HG03571 (cell line): ENCODE data around the gene CDH4.

Experiments
- ATAC-seq: cut with Tn5 transposase; IDR thresholded peaks from one replicate; pipeline ENCODE4 v1.9.1; 2021; ENCODE audit not compliant: unreplicated experiment

The CDH4 gene

DNA sequence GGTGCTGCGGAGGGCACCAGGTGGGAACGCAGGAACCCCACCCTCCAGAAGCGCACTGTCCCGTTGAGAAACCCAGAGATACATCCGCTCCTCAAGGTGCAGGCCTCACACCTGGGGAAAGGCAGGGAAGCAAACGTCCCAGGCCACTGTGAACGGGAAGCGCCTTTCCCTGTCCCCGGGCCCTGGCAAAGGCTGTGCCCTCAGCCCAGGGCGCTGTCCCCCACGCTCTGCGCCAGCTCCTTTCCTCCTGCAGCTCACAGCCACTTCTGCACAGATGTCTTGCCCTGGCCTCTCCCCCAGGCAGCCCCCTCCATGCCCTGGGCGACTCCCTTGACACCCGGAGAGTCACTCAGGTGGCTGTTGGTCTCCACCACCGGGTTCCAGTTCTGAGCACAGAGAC, 609.8 kb downstream of the CDH4 start:
- no peak for ATAC-seq

DNA sequence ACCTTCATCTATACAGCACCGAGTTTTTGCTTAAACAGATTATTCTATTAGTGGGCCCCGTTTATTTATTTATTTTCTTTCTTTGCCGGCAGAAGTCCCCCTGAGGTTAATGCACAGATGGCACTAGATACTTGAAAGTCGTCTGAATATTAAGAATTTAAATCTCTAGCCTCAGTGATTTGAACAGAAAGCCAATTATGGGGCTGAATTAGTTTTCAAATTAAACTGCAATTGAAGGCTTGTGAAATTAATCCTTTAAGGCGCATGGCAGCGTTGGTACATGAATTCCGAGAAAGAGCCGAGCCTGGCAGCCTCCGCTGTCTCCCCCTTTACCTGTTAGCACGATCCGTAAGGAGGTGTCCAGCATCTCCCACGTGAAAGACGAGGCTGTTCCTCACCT, 610.8 kb downstream of the CDH4 start:
- ATAC-seq = no peak

DNA sequence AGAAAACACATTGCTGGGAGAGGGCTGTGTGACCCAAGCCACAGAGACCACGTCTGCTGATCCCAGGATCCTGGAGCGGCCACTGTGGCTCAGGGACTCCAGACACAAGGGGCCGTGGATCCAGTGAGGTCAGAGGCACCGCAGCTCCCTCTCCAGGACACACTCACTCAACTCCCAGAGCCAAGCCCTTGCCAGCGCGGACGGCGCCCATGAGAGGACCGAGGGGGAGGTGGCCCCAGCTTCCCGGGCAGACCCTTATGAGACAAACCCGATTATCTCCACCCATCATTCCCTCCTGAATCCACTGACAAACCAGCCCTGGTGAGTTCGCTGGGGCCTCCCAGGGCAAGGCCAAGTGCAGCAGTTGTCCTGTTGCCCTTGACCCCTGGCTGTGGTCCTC, 612.4 kb downstream of the CDH4 start:
- no peak for ATAC-seq

DNA sequence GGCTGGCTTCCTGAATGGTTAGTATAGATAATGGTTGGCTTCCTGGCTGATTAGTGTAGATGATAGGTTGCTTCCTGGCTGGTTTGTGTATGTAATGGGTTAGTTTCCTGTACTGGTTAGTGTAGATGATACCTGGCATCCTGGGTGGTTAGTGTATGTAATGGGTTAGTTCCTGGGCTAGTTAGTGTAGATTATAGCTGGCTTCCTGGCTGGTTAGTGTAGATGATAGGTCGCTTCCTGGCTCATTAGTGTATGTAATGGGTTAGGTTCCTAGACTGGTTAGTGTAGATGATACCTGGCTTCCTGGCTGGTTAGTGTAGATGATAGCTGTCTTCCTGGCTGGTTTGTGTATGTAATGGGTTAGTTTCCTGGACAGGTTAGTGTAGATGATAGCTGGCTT, 613.3 kb downstream of the CDH4 start:
- ATAC-seq = no peak

DNA sequence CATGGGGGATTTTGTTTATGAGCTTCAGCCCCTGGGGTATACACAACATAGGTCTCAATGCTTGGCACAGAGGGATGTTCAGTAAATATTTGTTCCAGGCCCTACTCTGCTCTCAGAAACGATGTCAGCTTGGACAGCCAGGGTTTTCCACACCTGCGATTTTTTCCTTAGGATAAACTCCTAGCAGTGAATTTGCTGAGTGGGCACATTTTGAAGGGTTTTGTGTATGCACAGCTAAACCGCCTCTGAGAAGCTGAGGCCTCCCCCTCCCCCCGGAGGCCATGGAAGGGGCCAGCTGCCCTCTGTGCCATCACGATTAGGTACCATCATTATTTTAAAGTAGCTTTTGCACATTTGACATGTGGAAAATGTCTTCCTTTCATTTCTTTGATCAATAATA, 614.1 kb downstream of the CDH4 start:
- no peak for ATAC-seq

DNA sequence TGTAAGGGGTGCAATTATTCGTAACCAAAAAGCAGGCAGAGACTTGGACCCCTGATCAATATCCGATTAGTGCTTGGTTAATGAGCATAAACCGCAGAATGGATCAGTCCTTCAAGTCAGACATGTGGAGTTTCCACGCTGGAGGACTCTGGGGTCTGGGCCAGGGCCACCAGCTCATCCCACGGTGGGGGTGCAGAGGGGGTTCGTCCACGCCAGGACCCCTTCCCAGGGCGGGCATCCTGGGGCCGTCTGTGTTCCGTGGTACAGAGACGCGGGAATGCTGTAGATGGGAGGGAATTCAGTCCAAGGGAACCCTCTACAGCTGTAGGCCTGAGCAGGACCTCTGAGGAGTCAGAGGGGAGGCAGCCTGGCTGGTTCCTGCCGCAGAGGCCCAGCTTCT, 615.9 kb downstream of the CDH4 start:
- ATAC-seq = no peak

DNA sequence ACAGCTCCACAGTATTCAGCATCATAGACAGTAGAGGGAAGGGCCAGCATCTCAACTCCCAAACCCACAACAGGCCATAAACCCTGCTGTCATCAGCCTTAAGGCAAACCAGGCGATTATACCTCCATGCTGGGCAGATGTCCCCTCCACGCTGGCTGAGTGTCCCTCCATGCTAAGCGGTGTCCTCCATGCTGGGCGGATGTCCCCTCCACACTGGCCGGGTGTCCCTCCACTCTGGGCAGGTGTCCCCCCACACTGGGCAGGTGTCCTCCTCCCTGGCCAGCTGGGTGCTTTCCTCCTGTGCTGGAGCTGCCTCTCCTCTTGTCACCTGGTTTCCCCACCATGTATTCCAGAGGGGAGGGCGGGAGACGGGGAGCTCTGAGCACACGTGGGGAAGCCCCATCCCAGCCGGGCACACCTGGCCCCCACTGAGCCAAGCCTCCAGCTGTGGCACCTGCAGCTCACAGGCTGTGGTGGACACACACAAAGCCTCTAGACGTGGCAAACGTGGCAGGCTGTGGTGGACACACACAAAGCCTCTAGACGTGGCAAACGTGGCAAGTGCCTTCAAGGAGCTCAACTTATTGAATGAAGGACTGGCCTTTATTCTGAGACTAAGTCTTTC, 616.5 kb downstream of the CDH4 start:
- no peak for ATAC-seq

DNA sequence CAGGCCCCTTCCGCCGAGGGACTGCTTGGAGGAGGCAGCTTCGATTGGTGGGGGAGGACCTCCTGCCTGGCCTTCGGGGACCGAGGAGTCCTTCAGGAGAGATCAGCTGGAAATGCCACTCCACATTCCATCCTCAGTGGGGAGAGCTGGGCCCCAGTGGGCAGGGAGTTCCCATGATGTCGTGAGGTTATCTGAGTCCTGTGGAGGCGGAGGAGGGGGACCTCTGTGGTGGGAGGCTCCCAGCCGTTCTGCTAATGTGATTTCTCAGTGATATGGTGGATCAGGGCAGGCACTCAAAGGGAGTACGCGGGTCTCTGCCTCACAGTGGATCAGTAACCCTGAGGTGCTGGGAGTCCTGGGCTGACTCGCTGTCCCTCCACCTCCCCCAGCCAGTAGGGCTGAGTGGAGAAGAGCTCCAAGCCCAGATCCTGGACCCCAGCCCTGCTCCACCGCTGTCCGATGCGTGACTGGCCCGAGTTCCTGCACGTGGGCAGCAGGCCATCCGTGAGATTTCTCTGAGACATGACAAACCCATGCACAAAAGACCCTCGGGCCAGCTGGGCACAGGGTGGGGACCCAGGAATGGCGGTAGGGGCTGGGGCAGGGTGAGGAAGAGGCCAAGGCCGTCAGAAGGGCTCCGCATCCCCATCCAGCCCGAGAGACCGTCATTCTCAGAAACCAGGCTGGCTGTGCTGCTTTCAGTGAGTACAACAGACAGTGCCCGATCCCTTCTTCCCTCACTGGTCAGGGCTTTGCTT, 617.9 kb downstream of the CDH4 start:
- ATAC-seq = no peak

DNA sequence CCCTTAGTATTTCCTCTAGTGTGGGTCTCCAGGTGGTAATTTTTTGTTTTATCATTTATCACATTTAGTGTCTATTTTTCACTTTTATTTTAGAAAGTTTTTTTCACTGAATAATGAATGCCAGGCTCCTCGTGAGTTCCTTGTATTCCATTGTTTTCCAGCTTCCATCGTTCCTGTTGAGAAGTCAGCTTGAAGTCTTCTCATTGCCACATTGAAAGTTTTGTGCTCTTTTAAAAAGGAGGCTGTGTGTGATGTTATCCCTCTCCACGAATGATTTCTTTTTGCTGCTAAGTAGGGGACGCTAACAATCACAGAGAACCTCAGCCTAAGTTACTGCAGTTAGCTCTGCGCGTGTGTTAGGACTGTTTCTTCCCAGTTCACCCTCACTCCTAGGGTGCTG, 619.1 kb downstream of the CDH4 start:
- no peak for ATAC-seq

DNA sequence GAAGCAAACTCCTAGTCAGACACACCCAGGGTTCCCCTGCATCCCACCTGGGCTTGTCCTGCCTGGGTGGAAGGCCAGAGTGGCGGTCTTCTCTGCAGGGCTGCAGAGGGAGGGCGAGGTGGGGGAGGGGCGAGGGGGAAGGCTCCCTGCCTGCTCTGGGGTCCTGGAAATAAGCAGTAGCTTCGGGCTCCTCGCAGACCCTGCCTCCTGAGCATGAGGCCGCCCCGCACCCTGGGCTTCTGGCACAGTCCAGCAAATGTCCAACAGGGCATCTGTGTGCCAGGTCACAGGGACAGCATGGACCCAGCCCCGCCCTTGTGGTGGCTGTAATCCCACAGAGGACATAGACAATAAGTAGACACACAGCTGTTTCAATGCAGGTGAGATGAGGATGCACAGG, 619.9 kb downstream of the CDH4 start:
- no peak for ATAC-seq

DNA sequence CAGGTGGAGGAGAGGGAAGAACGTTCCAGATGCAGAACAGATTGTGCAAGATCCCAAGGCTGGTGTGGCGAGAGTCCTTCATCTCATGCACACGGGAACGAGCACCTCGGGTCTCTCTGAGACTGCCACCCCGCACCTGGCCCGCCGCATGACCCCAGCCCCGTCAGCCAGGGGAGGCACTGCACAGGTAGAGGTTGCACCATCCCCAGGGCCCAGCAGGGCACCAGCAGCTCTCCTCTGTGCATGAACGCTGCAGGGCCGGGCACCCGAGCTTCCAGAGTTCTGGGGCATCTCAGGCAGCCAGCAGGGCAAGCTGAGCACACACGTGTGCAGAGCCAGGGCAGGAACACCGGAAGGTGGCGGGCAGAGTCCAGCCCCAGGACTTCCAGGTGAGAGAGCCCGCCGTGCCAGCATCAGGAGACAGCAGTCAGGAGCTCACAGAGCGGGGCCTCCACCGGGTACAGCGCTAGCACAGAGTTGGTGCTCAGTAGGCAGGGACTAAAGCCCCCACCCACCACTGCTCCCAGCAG, 620.4 kb downstream of the CDH4 start:
- ATAC-seq = no peak

DNA sequence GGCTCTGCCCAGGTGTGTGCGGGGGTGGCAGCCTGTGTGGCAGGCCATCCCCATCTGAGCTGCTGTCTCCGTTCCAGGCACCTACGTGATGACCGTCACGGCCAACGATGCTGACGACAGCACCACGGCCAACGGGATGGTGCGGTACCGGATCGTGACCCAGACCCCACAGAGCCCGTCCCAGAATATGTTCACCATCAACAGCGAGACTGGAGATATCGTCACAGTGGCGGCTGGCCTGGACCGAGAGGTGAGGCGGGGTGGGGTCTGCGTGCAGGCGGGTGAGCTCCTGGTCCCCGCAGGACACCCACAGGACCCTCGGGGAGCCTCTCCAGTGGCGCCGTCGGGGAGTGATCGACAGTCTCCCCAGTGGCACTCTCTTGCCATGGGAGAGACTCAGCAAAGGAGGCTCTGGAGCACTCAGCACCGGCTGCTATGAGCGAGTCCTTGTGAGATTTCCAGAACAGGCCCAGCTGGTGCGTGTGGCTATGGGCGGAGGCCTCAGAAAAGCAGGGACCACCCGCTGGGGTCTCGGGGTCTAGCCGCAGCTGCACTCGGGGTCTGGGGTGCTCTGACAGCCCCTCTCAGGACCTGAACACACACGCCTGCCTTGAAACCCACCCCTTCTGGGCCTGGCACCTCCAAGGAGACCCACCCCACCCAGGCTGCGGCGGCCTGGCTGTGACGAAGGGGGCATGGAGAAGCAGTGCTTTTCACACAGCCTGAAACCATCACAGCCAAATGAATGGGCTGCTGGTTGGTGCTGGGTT, 621.8 kb downstream of the CDH4 start:
- ATAC-seq = no peak

DNA sequence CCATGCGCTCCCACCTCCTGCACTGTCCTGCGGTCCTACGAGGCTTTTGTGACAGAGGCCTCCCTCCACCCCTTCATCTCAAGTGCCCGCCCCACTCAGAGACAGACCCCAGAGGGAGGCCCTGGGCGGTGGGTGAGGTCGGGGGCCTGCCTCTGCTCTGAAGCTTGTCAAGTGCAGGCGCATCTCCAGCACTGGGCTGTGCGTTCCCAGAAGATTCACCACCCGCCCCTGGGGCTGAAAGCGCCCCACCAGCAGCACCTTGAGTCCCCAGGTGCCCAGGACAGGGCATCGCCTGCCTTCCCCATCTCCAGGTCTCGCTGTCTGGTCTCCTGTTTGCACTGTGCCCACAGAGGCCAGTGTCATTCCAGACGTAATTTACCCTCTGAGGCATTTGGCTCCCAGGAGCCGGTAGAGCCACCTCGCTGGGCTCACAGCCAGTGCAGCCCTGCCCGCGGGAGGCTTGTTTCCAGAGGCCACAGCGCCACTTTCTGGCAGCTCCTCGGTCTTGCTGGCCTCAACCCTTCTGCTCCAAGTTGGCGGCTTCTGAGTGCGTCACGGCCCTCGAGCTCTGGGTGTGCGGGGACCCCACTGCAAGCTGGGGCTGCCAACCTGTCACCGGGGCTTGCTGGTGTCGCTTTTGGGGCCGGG, 622.5 kb downstream of the CDH4 start:
- no peak for ATAC-seq

DNA sequence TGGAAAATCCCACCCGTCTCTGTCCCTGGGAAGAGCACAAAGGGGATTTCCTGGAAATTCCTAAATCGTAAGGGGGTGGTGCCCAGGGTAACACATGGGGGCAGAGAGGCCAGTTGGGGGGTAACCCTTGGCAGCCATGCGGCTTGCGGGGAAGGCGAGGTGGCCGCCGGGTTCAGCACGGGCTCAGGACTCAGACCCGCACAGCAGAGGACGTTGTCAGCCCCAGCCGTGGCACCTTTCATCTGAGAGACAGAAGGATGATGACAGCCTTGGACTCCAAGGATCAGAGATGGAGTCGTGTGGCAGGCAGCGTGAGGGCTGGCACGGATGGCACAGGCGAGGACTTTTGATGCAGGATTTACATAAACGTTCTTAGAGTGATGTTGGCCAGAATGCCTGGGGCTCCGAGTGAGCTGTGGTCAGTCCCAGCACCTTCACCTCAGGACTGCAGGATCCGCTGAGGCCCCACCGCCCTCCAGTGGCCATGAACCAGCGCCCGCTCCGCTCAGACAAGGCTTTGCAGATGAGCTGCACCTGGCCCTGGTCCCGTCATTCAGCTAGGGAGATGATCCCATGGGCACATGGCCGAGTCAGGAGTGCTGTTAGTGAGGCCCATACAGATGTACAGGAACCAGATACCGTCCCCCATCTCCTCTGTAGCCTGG, 623.3 kb downstream of the CDH4 start:
- no peak for ATAC-seq

DNA sequence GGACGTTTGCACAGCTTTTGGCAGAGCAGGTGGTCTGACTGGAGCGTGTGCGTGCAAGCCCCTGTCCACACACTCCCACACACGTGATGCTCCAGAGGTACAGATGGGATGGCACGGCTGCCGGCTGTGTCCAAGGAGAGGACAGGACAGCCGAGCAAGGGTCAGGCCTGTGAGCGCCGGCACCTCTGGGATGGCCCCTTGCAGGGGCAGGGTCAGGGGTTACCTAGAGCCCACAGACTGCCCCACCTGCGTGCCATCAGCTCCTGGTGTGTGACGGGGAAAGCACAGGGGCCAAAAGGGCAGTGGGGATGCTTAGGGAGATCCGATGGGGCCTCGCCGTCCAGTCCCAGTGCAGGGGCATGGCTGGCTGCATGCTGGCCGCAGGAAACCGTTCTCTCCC, 623.9 kb downstream of the CDH4 start:
- no peak for ATAC-seq

DNA sequence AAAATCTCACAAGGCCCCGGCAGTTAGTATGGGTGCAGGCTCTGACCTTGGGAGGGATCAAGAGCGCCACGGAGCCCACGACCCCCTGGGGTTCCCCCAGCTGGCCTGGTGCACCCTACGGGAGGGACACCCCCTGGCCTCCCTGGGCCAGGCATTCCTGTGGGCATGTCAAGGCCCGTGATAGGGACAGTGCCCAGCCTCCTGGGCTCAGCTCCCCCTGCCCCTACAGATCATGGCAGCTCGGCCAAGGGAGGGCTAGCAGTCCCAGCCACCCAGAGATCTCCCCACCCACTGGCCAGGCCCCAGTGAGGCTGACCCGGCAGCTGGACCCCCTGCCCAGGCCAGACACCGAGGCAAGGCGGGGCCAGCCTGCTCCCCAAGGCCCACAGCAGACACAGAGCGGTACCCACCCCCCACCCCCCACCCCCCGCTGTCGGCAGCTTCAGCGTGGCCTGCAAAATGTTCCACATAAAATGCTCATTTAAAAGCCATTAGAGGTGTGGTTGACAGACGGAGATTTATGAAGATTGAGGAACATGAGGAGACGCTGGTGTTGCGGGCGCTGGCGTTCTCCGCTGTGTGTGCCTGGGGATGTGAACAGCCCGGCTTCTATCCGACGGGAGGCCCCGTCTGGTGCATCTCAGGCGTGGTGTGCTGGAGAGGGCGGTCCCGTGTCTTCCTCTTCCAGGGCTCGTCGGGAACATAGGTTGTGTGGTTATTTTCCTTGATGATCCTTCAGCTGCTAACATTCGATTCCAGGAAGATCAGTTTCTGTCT, 625.1 kb downstream of the CDH4 start:
- no peak for ATAC-seq

DNA sequence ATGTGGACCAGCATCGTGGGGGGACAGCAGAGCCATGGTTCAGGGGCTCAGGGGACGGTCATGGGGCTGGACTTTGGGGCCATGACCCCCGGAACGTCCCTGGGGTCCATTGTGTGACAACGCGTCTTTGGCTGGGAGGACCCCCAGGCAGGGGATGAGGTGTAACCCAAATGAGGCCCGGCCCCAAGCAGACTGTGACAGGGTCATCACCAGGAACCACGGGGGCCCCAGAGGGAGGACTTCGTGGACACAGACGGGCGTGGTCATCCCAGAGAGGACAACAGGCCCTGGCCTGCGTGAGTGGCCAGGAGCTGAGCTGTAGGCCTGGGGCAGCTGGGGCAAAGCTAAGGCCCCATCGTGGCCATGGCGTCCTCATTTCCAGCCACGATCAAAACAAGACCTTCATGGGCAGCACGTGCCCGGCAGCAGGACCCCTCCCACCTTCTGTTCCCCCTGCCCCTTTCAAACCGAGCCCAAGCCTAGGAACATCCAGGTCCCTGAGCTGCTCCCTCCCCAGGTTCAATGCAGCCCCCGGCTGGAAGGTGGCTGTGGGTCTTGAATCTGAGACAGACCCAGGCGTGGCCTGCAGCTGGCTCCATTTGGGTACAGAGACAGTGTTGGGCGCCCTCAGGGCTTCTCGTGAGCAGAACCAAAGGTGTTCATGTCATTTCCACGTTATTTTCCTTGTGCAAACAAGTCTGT, 625.9 kb downstream of the CDH4 start:
- ATAC-seq = no peak

DNA sequence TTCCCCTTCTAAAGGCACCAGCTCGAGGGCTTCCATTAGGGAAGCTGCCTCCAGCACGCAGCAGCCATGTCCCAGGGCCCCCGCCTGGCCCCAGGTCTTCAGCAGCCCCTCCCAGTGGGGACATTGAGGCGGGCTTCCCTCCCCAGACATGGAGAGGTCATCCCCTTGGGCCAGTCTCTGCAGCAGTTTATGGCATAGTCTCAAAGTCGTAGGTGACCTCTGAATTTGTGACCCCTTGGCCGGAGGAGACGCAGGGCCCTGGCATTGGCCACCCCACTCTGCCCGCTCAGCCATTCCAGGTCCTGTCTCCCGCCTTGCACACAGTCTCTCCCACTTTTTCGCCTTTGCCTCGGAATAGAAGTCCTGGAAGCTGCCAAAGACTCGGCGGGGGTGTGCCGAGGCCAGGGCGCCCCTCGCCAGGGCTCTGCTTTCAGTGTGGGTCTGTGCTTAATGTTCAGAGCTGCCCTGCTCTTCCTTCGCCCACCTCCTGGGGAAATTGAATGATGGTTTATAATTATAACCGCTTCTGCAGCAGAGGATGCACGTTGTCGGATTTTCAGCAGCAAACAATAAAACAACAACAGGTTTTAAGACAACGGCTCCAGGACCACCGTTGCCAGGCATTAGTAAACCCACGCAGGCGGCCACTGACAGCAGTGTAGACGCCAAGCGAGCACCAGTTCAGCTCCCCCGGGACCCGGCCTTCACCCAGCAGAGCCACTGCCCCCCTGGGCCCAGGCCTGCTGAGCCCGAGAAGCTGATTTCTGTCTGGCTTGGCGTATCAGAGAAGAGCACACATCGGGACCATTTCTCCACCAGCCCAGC, 626.6 kb downstream of the CDH4 start:
- no peak for ATAC-seq

DNA sequence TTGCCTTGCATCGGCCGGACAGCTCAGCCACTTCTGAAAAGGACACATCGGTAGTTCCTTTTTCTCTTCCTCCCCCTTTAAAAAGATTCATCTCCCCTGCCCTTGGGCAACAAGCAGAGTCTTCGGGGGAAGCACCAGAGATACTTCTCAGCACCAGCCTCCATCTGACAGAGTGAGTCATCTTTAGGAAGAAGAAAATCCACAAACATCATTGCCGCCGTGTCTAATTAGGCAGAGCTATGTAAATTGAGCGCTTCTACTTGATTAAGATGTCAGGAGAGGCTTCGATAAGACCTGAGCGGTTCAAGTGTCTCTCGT, 627.2 kb downstream of the CDH4 start:
- ATAC-seq = no peak
